ENCODE data around the gene CIITA. TPM values are rescaled to one million over a fixed set of nuclear protein-coding genes. Genes with fewer than 3 reads are reported as not detected.
"Not testable (repeated sequence)": the region's sequence is repeated elsewhere in the genome, so short reads cannot be mapped to it uniquely, and the experiment has no call there.

CIITA gene
- total RNA-seq, 1 donor from 2014 or later = 12.2 TPM

DNA sequence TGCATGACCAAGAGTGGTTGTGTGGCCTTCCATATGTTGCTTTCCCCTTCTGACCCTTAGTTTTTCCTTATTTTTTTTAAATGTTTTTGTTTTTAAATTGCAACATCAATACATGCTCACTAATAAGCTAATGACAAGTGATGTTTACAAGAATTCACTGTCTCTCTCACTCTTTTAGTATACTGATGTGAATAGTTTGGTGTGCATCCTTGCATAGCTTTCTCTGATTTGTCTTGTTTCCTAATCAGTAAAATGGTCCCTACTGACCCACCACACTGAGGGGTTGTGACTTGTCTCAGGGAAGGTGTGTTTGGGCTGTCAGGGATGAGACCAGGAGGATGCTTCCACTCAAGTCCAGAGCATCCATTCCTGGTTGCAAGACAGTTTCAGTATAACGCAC lies 26.0 kb downstream of the CIITA start:
- DNase-seq = no peak
- ATAC-seq = no peak
- intact Hi-C loops (cut with micrococcal nuclease) = no loop called here

DNA sequence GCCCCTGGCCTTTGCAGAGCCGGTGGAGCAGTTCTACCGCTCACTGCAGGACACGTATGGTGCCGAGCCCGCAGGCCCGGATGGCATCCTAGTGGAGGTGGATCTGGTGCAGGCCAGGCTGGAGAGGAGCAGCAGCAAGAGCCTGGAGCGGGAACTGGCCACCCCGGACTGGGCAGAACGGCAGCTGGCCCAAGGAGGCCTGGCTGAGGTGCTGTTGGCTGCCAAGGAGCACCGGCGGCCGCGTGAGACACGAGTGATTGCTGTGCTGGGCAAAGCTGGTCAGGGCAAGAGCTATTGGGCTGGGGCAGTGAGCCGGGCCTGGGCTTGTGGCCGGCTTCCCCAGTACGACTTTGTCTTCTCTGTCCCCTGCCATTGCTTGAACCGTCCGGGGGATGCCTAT lies 29.5 kb downstream of the CIITA start:
- DNase-seq (no peak), ATAC-seq (no peak)
- intact Hi-C loops (cut with micrococcal nuclease) = no loop called here

DNA sequence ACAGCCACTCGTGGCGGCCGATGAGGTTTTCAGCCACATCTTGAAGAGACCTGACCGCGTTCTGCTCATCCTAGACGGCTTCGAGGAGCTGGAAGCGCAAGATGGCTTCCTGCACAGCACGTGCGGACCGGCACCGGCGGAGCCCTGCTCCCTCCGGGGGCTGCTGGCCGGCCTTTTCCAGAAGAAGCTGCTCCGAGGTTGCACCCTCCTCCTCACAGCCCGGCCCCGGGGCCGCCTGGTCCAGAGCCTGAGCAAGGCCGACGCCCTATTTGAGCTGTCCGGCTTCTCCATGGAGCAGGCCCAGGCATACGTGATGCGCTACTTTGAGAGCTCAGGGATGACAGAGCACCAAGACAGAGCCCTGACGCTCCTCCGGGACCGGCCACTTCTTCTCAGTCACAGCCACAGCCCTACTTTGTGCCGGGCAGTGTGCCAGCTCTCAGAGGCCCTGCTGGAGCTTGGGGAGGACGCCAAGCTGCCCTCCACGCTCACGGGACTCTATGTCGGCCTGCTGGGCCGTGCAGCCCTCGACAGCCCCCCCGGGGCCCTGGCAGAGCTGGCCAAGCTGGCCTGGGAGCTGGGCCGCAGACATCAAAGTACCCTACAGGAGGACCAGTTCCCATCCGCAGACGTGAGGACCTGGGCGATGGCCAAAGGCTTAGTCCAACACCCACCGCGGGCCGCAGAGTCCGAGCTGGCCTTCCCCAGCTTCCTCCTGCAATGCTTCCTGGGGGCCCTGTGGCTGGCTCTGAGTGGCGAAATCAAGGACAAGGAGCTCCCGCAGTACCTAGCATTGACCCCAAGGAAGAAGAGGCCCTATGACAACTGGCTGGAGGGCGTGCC lies 30.1 kb downstream of the CIITA start:
- DNase-seq (peak; percentile 82), ATAC-seq (peak; percentile 90)
- intact Hi-C loops (cut with micrococcal nuclease) = no loop called here

- intact Hi-C loops (cut with micrococcal nuclease) = no loop called here
- ATAC-seq (no peak), DNase-seq (no peak)
Observed at GRCh38 chr16:10907757-10908045, 30.7 kb downstream of the CIITA start.

DNA sequence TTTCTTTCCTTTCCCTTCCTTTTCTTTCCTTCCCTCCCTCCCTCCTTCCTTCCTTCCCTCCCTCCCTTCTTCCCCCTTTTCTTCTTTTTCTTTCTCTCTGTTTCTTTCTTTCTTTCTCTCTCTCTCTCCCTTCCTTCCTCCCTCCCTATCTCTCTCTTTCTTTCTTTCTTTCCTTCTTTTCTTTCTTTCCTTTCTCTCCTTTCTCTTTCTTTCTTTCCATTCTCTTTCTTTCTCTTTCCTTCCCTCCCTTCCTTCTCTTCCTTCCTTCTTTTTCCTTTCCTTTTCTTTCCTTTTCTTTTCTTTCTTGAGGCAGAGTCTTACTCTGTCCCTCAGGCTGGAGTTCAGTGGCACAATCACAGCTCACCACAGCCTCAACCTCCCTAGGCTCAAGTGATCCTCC lies 34.3 kb downstream of the CIITA start:
- no peak for ATAC-seq
- intact Hi-C loops (cut with micrococcal nuclease) = loop anchor here (10.0 kb wide), 1 partner anchor 166 kb away; the partner anchor contains the start of gene NUBP1
- DNase-seq = no peak

- intact Hi-C loops (cut with micrococcal nuclease) = loop anchor here (10.0 kb wide), 1 partner anchor 172 kb away; the partner anchor contains the start of gene NUBP1
- DNase-seq (no peak), ATAC-seq (no peak)
Observed at GRCh38 chr16:10916534-10916933, 39.5 kb downstream of the CIITA start.

- intact Hi-C loops (cut with micrococcal nuclease) = loop anchor here (10.0 kb wide), 1 partner anchor 174 kb away; the partner anchor contains the start of gene NUBP1
- ATAC-seq (peak; percentile 72), DNase-seq (peak; percentile 92)
Observed at GRCh38 chr16:10918294-10919002, 41.4 kb downstream of the CIITA start.

DNA sequence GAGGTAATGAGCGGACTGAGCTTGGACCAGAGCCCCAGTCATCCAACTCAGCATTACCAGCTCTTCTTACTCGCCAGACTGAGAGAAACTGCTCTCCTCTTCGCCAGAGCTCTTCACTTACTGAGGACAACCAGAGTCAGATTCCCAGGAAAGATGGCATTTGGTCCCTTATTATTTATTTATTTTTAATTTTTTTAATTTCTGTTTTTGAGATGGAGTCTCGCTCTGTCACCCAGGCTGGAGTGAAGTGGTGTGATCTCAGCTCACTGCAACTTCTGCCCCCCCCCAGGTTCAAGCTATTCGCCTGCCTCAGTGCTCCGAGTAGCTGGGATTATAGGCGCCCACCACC lies 42.0 kb downstream of the CIITA start:
- DNase-seq = no peak
- intact Hi-C loops (cut with micrococcal nuclease) = loop anchor here (10.0 kb wide), 1 partner anchor 174 kb away; the partner anchor contains the start of gene NUBP1
- ATAC-seq = no peak

GRCh38 chr16:10920726-10921427 lies 43.9 kb downstream of the CIITA start:
- intact Hi-C loops (cut with micrococcal nuclease) = loop anchor here (10.0 kb wide), 1 partner anchor 96 kb away; no protein-coding TSS in a partner anchor
- DNase-seq = no peak
- ATAC-seq = peak; percentile 9

DNA sequence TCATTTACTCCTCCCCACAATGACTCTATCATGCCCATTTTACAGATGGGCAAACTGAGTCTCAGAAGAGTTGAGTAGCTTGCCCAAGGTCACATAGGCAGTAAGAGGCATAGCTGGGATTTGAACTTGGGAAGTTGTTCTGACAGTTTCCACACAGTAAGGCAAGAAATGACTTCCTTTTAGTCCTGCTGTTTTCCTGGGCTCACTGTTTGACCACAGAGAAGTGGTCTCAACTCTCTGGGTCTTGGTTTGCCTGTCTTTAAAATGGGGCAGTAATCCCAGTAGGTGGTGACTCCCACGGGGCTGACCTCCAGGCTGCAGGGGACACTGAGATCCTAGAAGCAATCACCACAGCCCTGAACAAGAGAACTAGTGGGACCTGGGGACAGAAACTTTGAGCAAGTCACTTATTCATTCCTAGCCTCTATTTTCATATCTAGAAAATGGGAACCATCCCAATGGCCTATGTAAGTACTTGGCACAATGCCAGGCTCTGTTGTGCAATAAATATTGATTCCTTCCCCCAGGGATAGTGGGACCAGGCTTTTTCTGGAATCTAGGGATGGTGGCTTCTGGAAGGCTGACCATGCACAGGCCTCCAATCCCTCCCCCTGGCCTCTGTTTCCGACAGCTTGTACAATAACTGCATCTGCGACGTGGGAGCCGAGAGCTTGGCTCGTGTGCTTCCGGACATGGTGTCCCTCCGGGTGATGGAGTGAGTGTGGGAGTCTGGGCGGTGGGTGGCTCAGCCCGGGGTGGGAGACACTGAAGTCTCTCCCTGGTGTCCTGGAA lies 44.7 kb downstream of the CIITA start:
- ATAC-seq (peak; percentile 36), DNase-seq (no peak)
- intact Hi-C loops (cut with micrococcal nuclease) = loop anchor here (10.0 kb wide), 1 partner anchor 97 kb away; no protein-coding TSS in a partner anchor

GRCh38 chr16:10922328-10923145 lies 45.5 kb downstream of the CIITA start:
- peak; percentile 91 for DNase-seq
- intact Hi-C loops (cut with micrococcal nuclease) = loop anchor here (10.0 kb wide), 1 partner anchor 98 kb away; no protein-coding TSS in a partner anchor
- ATAC-seq = peak; percentile 67

DNA sequence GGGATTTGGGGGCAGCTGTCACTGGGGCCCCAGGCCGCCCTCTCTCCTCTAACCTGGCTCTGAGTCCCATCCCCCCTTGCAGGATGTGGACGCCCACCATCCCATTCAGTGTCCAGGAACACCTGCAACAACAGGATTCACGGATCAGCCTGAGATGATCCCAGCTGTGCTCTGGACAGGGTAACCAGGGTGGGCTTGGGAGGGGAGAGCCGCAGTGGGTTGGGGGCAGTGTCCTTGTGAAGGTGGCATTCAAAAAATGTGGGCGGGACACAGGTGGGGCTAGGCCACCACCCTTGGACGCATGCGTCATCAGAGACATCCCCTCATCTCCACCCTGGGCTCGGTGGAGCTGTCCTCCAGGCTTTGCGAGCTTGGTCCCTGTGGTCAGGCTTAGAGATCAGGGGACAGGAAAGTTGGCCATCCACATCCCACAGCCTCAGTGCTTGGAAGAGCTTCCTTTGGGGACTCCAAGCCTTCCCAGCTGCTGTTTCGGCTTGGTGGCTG lies 46.2 kb downstream of the CIITA start:
- no peak for DNase-seq
- intact Hi-C loops (cut with micrococcal nuclease) = loop anchor here (10.0 kb wide), 1 partner anchor 98 kb away; no protein-coding TSS in a partner anchor
- no peak for ATAC-seq

- intact Hi-C loops (cut with micrococcal nuclease) = loop anchor here (10.0 kb wide), 1 partner anchor 99 kb away; no protein-coding TSS in a partner anchor
- ATAC-seq (peak; percentile 79), DNase-seq (peak; percentile 91)
Observed at GRCh38 chr16:10923650-10924214, 46.7 kb downstream of the CIITA start.

GRCh38 chr16:10925285-10925684 lies 48.3 kb downstream of the CIITA start:
- DNase-seq = not testable (repeated sequence)
- intact Hi-C loops (cut with micrococcal nuclease) = loop anchor here (10.0 kb wide), 1 partner anchor 100 kb away; no protein-coding TSS in a partner anchor

GRCh38 chr16:10926094-10926493 lies 49.1 kb downstream of the CIITA start:
- intact Hi-C loops (cut with micrococcal nuclease) = loop anchor here (10.0 kb wide), 1 partner anchor 101 kb away; no protein-coding TSS in a partner anchor
- DNase-seq = no peak
- ATAC-seq = no peak

More at GRCh38 chr16:10925285-10925684, 48.3 kb downstream of the CIITA start:
- not testable (repeated sequence) for ATAC-seq

DNA sequence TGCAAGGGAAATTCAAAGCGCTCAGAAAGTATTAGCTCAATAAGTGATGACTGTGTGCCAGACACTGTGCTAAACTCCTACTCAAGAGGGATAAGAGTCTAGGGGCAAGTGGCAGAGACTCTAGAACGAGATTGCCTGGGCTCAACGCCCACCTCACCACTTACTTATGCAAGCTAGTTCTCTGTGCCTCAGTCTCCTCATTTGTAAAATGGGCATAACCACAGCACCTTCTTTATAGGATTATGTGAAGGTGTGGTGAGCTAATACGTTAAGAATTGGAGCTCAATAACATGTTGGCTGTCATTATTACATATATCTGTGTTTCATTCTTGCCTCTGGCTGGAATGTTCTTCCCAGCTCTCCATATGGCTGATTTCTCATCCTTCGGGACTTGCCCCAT lies 49.9 kb downstream of the CIITA start:
- intact Hi-C loops (cut with micrococcal nuclease) = loop anchor here (10.0 kb wide), 1 partner anchor 102 kb away; no protein-coding TSS in a partner anchor
- DNase-seq (no peak), ATAC-seq (no peak)

DNA sequence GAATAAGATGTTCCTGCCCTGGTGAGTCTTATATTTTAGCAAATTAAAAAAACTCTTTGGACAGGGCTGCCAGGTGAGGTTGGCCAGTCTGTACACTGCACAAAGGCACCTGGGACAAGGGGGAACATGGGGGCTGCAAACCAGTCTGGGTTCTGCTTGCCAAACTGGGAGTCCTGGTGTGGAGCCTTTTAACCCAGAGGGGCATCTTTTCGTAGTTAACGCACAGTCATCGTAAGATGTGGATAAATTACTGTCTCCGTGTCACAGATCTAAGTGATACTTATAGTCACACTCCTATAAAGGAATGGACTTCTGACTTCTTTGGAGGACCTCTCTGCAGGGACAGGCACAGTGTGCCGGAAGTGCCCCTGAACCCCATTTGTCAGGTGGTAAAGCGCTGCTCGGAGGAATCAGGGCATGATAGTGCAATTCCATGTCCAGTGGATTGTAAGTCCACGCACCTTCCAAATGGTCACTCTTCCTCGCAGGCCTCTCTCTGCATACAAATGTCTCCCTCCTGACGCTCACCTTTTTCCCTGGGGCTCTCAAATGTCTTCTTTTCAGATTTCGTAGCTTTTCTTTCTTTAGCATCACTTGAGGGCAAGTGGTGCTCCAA lies 50.6 kb downstream of the CIITA start:
- no peak for DNase-seq
- ATAC-seq = no peak
- intact Hi-C loops (cut with micrococcal nuclease) = loop anchor here (10.0 kb wide), 1 partner anchor 103 kb away; no protein-coding TSS in a partner anchor
